Activated naive CD4-positive, alpha-beta T cell treated with anti-CD3 and anti-CD28 coated beads, Interleukin-2, amount 50 U/mL, for 72 hours (primary cell): ENCODE data around the gene CENPN. TPM values are rescaled to one million over a fixed set of nuclear protein-coding genes. Genes with fewer than 3 reads are reported as not detected.

Experiments
- ATAC-seq, 2 donors: fragments of 150-1000 bp; cut with Tn5 transposase; 2 replicates each; pipeline ENCODE4 v1.10.0; 2021; ENCODE audit warnings: mild to moderate bottlenecking in 2 of 2, moderate library complexity in 2 of 2
- DNase-seq, 2 donors: peaks; one replicate each; pipeline ENCODE4 v3.0.0; 2021 to 2022; ENCODE audit warnings: low spot score in 2 of 2
- H3K27ac Mint-ChIP-seq, 2 donors: one replicate each; pipeline ENCODE4 v1.8.0; 2022; ENCODE audit warnings: mild to moderate bottlenecking in 2 of 2, mixed read lengths in 2 of 2
- H3K36me3 Mint-ChIP-seq, 2 donors: one replicate each; pipeline ENCODE4 v1.8.0; 2022; ENCODE audit warnings: mixed read lengths in 2 of 2
- H3K9me3 Mint-ChIP-seq, 2 donors: one replicate each; pipeline ENCODE4 v1.8.0; 2022; ENCODE audit warnings: mixed read lengths in 2 of 2
- total RNA-seq, 2 donors: library from RNA; stranded (reverse); gene quantifications; one replicate each; pipeline ENCODE4 v1.2.3, GENCODE V29; 2022

Gene CENPN
- total RNA-seq, 2 donors from 2014 or later, result 41.7 to 57.9 TPM

- no peak for ATAC-seq
- Mint-ChIP-seq H3K36me3 (peaks cover 9 to 25% of the 10 kb centered on the region in 2 donors), H3K9me3 (no peaks in the 10 kb centered on the region), H3K27ac (peak overlapping the region in 1 of 2 donors; percentile 40)
- no peak for DNase-seq
Observed at GRCh38 chr16:81041696-81042095, 34.7 kb downstream of the CENPN start.

- DNase-seq, result no peak
- peaks cover 6 to 25% of the 10 kb centered on the region in 2 donors for H3K36me3 Mint-ChIP-seq
- H3K9me3 Mint-ChIP-seq, result no peaks in the 10 kb centered on the region
- no peak overlapping the region for H3K27ac Mint-ChIP-seq
- no peak for ATAC-seq
Observed at GRCh38 chr16:81042821-81043220, 35.8 kb downstream of the CENPN start.

- H3K36me3 Mint-ChIP-seq, result peaks cover 15% of the 10 kb centered on the region in 2 donors
- no peak for ATAC-seq
Observed at GRCh38 chr16:81053761-81054160, 46.7 kb downstream of the CENPN start.

GRCh38 chr16:81060576-81061306, 53.7 kb downstream of the CENPN start:
- Mint-ChIP-seq H3K36me3 (no peaks in the 10 kb centered on the region), H3K9me3 (no peaks in the 10 kb centered on the region), H3K27ac (no peak overlapping the region)
- ATAC-seq (no peak), DNase-seq (no peak)

More at GRCh38 chr16:81053761-81054160, 46.7 kb downstream of the CENPN start:
- no peak for DNase-seq
- Mint-ChIP-seq H3K9me3 (peaks cover 16 to 18% of the 10 kb centered on the region in 2 donors), H3K27ac (no peak overlapping the region)

- H3K36me3 Mint-ChIP-seq, result no peaks in the 10 kb centered on the region
- ATAC-seq (no peak), DNase-seq (no peak)
- H3K27ac Mint-ChIP-seq, result no peak overlapping the region
- H3K9me3 Mint-ChIP-seq, result no peaks in the 10 kb centered on the region
Observed at GRCh38 chr16:81061307-81061640, 54.3 kb downstream of the CENPN start.

GRCh38 chr16:81061871-81062608, 55.0 kb downstream of the CENPN start:
- DNase-seq, result no peak
- no peak overlapping the region for H3K27ac Mint-ChIP-seq
- no peaks in the 10 kb centered on the region for H3K9me3 Mint-ChIP-seq
- no peak for ATAC-seq
- H3K36me3 Mint-ChIP-seq, result no peaks in the 10 kb centered on the region

DNA sequence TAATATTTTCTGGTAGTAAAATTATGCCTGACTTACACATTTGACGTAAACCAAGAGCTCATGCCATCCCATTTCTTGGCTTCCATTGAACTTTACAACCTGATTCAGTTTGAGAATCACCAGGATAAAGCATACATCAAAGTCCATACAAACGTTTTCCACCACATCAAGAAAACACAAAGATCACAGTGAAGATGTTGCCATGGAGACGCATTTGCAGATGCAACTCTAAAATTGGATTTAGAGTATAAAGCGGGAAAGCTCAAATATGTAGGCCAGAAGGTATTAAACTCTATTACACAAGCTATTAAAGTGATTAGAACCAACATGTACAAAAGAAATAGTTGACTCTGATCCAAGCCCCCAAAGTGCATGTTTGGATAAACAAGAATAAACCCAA, 59.7 kb downstream of the CENPN start:
- DNase-seq (no peak), ATAC-seq (no peak)
- Mint-ChIP-seq H3K36me3 (no peaks in the 10 kb centered on the region), H3K9me3 (no peaks in the 10 kb centered on the region), H3K27ac (no peak overlapping the region)

GRCh38 chr16:81067166-81067565, 60.2 kb downstream of the CENPN start:
- H3K27ac Mint-ChIP-seq, result no peak overlapping the region
- H3K9me3 Mint-ChIP-seq, result no peaks in the 10 kb centered on the region
- ATAC-seq (no peak), DNase-seq (no peak)
- no peaks in the 10 kb centered on the region for H3K36me3 Mint-ChIP-seq

GRCh38 chr16:81069063-81069462, 62.0 kb downstream of the CENPN start:
- Mint-ChIP-seq H3K9me3 (no peaks in the 10 kb centered on the region), H3K36me3 (no peaks in the 10 kb centered on the region), H3K27ac (no peak overlapping the region)
- ATAC-seq (no peak), DNase-seq (no peak)

DNA sequence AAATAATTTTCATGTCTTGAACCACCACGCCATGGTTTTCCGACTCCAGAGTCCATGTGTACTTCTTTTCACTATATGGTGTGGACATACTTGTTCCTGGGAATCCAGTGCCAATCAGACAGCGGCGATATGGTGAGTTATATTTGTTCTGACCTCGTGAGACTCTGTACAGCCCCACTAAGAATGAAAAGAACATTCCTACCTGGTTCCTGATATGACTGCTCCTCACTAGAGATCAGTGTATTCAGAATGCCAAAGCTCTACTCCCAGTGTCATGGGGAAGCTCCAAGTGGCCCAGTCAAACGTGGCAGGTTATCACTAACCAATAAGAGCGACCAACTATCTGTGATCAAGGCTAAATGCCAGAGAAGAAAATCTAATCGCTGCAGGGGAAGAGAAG, 64.0 kb downstream of the CENPN start:
- H3K27ac Mint-ChIP-seq, result no peak overlapping the region
- H3K36me3 Mint-ChIP-seq, result no peaks in the 10 kb centered on the region
- DNase-seq (no peak), ATAC-seq (no peak)
- H3K9me3 Mint-ChIP-seq, result no peaks in the 10 kb centered on the region

DNA sequence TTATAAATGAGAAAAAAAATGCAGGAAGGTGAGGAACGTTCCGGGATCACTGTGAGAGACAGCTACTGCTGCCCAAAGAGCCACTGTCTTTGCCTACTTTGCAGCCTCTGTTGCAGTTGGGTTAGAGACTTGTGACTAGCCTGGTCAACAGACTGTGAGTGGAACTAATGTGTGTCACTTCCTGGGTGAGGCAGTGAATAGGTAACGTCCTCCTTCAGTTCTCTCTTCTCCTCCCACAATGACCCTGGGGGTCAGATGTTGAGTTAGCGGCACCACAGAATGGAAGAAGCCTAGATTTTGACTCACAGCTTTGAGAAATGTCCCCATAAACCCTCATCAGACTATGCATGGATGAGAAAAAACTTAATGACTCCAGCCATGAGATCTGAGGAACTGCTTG, 64.8 kb downstream of the CENPN start:
- Mint-ChIP-seq H3K9me3 (no peaks in the 10 kb centered on the region), H3K27ac (peak overlapping the region in 1 of 2 donors; percentile 44), H3K36me3 (no peaks in the 10 kb centered on the region)
- no peak for DNase-seq
- ATAC-seq, result no peak

DNA sequence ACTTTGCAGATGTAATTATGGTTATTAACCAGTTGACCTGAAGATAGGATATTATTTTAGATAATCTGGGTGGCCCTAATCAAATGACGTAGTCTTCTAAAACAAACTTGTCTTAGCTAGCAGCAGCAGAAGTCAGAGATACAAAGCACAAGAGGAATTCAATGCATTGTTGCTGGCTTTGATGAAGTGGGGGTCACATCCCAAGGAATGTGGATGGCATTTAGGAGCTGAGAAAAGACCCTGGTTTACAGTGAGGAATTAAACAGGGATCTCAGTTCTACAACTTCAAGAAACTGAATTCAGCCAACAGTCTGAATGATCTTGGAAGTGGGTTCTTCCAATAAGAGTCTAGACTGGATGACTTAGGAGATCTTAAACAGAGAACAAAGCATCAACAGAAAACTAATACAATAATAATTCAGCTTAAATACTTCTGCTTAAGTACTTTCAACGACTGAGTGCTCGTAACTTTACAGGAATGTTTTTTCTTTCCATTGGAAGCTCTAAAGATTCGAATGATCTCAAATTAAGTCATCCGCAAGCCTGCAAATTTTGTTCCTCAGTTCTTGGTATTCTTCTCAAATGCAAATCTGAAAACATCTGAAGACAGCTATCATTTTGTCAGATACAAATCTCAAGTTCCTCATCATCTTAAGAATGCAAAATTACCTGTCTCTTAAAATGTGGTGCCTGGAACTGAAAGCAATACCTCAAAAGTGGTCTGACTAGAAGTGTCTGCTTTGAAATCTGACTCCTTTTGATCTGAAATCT, 66.7 kb downstream of the CENPN start:
- Mint-ChIP-seq H3K36me3 (no peaks in the 10 kb centered on the region), H3K9me3 (no peaks in the 10 kb centered on the region), H3K27ac (no peak overlapping the region)
- ATAC-seq, result no peak
- DNase-seq, result no peak

DNA sequence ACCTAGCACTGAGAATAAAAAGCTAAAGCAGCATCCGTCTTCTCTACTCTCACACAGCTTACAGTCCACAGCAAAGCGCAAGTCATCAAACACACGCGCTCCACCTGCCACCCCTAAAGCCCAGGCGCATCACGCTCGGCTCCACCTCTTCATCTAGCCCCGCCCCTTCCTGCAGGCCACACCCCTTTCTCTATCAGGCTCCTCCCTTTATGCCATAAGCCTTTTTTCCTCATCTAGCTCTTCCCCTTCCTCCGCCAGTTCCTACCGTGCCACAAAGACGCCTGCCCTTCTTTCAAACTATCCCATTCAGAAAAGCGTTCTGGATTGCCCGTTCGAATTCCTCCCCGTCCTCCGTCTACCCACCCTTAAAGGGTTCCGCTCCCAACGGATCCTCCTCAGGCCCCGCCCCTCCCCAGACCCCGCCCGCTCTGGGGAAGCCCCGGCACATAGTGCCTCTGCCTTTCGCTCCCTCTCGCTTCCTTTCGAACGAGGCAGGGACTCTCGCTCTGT, 69.6 kb downstream of the CENPN start:
- H3K36me3 Mint-ChIP-seq, result no peaks in the 10 kb centered on the region
- H3K9me3 Mint-ChIP-seq, result no peaks in the 10 kb centered on the region
- peak; percentile 87 to 93 for DNase-seq
- H3K27ac Mint-ChIP-seq, result no peak overlapping the region
- peak; percentile 81 to 89 for ATAC-seq

- H3K36me3 Mint-ChIP-seq, result no peaks in the 10 kb centered on the region
Observed at GRCh38 chr16:81077076-81077940, 70.3 kb downstream of the CENPN start, which contains the start of gene C16orf46. Gene C16orf46, minus strand, starts transcription at chr16:81077238. Its CDS starts 13,283 bp downstream, at chr16:81063955.

DNA sequence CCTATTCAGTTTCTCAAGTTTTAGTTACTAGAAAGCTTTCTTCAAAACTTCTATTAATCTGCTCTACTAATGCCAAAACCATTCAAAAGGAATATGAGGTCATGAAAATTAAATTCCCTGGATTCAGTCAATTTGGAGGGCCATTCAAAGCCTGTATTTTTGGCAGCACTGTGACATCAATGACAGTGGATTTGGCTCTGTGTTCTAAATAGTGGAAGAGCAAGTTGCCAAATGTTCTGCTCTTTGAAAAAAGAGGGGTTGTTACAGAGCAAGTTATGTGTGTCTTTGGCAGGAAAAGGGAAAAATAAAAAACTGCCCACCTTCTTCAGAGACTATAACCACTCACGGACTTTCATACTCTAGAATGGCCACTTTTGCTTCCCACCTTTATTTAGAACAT, 73.2 kb downstream of the CENPN start:
- no peak for ATAC-seq
- Mint-ChIP-seq H3K9me3 (no peaks in the 10 kb centered on the region), H3K27ac (no peak overlapping the region), H3K36me3 (no peaks in the 10 kb centered on the region)
- no peak for DNase-seq

More at GRCh38 chr16:81077076-81077940, 70.3 kb downstream of the CENPN start, which contains the start of gene C16orf46:
- DNase-seq, result peak; percentile 98
- Mint-ChIP-seq H3K27ac (peak within 1 kb of the TSS in 1 of 2 donors; percentile 85), H3K9me3 (no peaks in the 10 kb centered on the region)
- ATAC-seq, result peak; percentile 94 to 96

DNA sequence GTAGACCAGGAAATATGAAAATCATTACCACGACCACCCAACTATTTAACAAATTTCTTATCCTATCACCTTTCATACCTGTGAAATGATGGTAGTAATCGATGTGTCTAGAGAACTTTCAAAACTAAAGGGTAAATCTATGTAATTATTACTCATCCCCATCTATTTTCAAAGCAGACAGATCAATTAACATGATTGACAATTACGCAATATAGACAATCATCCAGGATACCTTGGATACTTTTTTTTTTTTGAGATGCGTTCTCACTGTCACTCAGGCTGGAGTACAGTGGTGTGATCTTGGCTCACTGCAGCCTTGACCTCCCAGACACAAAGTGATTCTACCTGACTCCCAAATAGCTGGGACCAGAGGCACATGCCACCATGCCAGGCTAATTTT, 74.0 kb downstream of the CENPN start:
- no peaks in the 10 kb centered on the region for H3K36me3 Mint-ChIP-seq
- H3K9me3 Mint-ChIP-seq, result no peaks in the 10 kb centered on the region
- H3K27ac Mint-ChIP-seq, result no peak overlapping the region
- ATAC-seq (no peak), DNase-seq (no peak)
